ENCODE data around the gene PLA2G2E.

GRCh38 chr1:19909971-19910370 lies 13.4 kb downstream of the PLA2G2E start:
- TF ChIP-seq EP300 (IDR thresholded peaks at IDR 0.05) (no peak), POLR2A (IDR thresholded peaks at IDR 0.05) (no peak), POLR2AphosphoS5 (IDR thresholded peaks at IDR 0.05) (no peak)
- TF ChIP-seq, protein P1, sequence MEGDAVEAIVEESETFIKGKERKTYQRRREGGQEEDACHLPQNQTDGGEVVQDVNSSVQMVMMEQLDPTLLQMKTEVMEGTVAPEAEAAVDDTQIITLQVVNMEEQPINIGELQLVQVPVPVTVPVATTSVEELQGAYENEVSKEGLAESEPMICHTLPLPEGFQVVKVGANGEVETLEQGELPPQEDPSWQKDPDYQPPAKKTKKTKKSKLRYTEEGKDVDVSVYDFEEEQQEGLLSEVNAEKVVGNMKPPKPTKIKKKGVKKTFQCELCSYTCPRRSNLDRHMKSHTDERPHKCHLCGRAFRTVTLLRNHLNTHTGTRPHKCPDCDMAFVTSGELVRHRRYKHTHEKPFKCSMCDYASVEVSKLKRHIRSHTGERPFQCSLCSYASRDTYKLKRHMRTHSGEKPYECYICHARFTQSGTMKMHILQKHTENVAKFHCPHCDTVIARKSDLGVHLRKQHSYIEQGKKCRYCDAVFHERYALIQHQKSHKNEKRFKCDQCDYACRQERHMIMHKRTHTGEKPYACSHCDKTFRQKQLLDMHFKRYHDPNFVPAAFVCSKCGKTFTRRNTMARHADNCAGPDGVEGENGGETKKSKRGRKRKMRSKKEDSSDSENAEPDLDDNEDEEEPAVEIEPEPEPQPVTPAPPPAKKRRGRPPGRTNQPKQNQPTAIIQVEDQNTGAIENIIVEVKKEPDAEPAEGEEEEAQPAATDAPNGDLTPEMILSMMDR (IDR thresholded peaks at IDR 0.05): no peak

Data from stomach (tissue), 4 donors.